T-helper 1 cell (primary cell): ENCODE results near the gene POU5F1.
A peak's percentile ranks its signal among the peaks of the same experiment; 100 is the strongest.
"Not testable (repeated sequence)": the region's sequence is repeated elsewhere in the genome, so short reads cannot be mapped to it uniquely, and the experiment has no call there.

Source experiments
- DNase-seq, 5 donors: peaks; one replicate each; pipeline ENCODE4 v3.0.0-alpha.2; 2012 to 2020
- total RNA-seq, 4 donors: gene quantifications; one replicate each; lab custom pipeline; 2026; lab: John Stamatoyannopoulos, UW

The POU5F1 gene
- 0 to 0.46 (median 0) reads per million in 4 donors for total RNA-seq

- no peak for DNase-seq
These were observed at the start of gene POU5F1 for GRCh38 chr6:31170600-31170881. Gene POU5F1 (minus strand): TSS chr6:31170682. CDS start chr6:31170620, 62 bp downstream.

DNA sequence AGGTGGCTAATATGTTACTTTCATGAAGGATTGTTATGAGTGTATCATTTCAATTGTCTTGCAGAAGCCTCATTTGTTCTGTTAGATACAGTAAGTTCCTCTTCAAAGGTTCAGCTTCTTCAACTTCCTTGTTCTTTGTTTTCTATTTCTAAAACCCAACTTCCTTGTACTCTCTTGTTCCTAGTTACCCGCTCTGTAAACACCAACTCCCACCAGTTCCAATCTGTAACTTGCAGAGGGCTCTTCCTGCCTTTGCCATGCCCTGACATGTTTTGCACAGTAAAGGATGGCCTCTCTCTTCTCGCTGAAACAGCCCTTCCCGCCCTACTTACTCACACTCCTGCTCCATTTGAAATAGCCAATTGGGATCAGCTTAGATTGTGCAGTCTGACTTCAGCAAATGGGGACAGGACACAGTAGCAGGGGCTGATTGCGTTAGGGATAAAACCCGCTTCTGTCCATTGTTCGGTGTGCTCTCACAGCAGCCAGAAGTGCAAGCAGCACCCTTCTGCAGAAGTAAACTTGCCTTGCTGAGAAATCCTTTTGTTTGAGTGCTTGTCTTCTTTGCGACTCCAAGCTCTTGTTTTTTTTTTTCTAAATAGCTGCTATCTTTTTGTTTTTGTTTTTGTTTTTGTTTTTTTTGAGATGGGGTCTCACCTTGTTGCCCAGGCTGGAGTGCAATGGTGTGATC is 45.9 kb upstream of the POU5F1 start:
- DNase-seq = no peak

GRCh38 chr6:31215216-31215615 is 44.7 kb upstream of the POU5F1 start:
- DNase-seq = not testable (repeated sequence)

DNA sequence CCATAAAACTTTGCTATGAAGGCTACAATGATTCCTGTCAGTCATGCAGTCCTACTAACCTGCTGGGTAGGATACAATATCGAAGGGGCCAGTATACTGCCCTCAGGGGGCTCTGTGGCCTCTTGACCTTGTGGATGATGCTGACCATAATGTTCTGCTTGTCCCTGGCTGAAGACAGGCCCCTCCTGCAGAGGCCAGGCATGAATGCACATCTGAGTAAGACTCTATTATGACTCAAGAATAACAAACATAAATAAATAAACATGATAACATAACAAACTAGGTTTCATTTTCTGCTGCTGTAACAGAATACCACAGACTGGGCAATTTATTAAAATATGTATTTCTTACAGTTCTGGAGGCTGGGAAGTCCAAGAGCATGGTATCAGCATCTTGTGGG is 44.0 kb upstream of the POU5F1 start:
- no peak for DNase-seq

DNA sequence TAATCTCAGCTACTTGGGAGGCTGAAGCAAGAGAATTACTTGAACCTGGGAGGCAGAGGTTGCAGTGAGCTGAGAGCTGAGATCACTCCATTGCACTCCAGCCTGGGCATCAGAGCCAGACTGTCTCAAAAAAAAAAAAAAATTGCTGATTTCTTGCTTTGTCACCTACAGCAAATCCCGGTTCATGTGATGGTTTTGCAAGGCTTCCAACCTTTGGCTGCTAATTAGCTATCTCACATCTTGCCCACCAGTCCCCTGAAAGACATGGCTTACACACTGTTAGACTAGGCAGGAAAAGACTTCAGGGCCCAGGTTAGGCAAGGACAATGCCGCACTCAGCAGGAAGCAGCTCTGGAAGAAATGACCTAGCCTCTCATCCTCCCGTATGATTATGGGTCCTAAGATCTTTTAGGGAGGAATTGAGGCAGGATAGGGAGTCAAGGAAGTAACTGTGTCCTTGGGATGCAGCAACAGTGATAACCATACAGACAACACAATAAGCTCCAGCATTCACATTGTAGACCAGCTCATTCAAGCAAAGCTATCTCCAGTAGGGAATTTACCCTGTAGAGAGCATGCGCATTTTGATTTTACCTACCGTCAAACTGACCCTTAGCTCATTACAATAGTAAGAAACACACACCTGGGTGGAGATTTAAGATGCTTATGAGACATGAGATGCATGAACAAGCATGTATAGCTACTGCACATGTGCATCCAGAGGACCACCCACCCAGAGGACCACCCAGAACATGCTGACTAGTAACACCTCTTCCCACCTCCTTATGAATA is 40.5 kb upstream of the POU5F1 start:
- DNase-seq = no peak

DNA sequence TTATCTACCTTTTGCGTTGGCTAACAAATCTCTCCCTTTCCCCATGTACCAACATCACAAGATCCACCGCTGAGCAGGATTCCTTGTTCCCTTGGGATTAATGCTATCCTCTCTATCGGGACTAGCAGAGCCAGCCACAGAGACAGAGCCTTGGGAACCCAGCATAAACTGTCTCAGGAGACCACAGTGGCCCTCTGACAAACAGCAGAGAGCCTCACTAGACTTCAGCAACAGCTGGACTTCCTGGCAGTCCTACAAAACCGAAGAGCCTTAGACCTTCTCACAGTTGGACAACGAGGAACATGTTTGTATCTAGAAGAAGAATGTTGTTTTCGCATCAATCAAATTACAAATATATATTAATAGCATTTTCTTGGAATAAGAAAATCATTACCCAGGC is 39.6 kb upstream of the POU5F1 start:
- DNase-seq = no peak

DNA sequence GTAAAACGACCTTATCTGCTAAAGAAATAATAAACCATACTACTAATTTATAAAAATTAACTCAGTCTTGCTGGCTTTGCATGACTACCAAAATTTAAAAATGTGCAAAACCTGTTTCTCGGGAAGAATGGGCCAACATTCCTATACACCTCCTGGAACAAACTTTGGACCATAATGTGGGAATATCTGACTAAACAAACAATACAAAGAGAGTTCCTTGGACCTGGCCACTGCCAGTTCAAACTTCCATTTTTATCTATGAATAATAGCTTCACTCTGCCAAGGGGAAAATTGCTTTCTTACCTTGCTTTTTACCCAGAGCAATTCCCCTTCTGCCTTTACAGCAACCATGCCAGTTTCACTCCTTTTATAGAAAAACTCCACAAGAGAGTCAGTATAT is 38.7 kb upstream of the POU5F1 start:
- DNase-seq = no peak

DNA sequence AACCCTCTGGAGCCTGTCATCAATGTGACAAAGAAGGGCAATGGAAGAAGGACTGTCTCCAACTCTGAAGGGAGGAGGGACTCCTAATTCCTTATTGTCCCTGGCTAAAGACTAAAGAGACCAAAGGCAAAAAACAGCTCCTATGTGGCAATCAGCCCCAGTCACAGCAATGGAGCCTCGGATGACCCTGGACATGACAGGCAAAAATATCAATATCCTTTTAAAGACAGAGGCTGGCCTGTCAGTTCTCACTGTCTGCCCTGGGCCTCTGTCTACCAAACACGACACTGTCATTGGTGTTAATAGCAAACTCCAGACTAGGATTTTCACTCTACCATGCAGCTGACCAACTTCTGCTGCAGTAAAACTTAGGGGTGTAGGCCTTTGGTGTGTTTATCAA is 38.0 kb upstream of the POU5F1 start:
- DNase-seq = no peak

- no peak for DNase-seq
These were observed 35.2 kb upstream of the POU5F1 start for GRCh38 chr6:31205638-31206037.

GRCh38 chr6:31204751-31205145 is 34.3 kb upstream of the POU5F1 start:
- no peak for DNase-seq

GRCh38 chr6:31203345-31203979 is 33.0 kb upstream of the POU5F1 start:
- peak in 4 of 5 donors; percentile 42 to 78 (median 50) for DNase-seq

- DNase-seq = peak in 1 of 5 donors; percentile 35
These were observed 32.0 kb upstream of the POU5F1 start for GRCh38 chr6:31202259-31203166.

GRCh38 chr6:31199105-31199452 is 28.6 kb upstream of the POU5F1 start:
- DNase-seq = not testable (repeated sequence)

GRCh38 chr6:31197559-31198305 is 27.2 kb upstream of the POU5F1 start:
- DNase-seq = peak; percentile 90 to 96 (median 94)

DNA sequence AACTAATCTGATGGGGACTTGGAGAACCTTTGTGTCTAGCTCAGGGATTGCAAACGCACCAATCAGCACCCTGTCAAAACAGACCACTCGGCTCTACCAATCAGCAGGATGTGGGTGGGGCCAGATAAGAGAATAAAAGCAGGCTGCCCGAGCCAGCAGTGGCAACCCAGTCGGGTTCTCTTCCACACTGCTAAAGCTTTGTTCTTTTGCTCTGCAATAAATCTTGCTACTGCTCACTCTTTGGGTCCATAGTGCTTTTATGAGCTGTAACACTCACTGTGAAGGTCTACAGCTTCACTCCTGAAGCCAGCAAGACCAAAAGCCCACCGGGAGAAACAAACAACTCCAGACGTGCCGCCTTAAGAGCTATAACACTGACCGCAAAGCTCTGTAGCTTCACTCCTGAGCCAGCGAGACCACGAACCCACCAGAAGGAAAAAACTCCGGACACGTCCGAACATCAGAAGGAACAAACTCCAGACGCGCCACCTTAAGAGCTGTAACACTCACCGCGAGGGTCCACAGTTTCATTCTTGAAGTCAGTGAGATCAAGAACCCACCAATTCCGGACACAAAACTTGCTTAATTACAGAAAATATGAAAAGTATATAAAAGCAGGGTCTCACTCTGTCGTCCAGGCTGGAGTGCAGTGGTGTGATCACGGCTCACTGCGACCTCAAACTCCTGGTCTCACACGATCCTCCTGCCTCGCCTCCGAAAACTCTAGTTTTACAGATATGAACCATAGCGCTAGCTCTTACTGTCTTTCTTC is 26.0 kb upstream of the POU5F1 start:
- DNase-seq = not testable (repeated sequence)

- not testable (repeated sequence) for DNase-seq
These were observed 25.0 kb upstream of the POU5F1 start for GRCh38 chr6:31195308-31195979.

DNA sequence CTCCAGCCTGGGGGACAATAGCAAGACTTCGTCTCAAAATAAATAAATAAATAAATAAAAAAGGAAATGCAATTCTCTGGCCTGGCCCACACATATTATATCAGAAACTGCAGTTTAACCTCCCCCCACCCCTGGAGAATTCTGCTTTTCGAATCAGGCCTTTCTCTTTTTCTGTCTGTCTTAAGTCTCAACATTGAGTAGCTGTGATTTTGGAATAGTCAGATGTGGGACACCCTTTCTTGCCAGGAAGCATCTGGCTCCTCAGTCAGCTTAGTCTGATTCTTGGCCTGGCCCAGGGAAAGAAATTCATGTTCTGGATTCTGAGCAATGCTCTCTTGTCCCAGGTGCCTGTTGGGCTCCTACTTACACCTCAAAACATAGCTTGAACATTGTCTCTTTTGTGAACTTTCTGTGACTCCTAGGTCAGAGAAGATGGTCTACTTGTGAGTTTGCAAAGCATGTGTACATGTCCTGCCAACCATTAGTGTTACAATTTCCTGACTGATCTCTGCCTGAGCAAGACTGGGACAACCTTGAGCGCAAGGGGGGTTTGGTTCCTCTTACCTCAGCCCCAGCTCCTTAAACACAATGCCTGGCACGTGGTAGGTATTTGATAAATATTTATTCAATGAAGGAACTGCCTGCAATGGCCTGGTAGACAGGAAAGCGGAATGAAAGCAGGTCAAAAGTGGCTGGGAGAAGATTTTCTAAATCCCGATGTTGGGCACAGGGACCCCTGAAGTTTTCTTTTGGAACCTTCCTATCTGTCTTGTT is 23.8 kb upstream of the POU5F1 start:
- DNase-seq = no peak

- no peak for DNase-seq
These were observed 22.7 kb upstream of the POU5F1 start for GRCh38 chr6:31193206-31193605.

DNA sequence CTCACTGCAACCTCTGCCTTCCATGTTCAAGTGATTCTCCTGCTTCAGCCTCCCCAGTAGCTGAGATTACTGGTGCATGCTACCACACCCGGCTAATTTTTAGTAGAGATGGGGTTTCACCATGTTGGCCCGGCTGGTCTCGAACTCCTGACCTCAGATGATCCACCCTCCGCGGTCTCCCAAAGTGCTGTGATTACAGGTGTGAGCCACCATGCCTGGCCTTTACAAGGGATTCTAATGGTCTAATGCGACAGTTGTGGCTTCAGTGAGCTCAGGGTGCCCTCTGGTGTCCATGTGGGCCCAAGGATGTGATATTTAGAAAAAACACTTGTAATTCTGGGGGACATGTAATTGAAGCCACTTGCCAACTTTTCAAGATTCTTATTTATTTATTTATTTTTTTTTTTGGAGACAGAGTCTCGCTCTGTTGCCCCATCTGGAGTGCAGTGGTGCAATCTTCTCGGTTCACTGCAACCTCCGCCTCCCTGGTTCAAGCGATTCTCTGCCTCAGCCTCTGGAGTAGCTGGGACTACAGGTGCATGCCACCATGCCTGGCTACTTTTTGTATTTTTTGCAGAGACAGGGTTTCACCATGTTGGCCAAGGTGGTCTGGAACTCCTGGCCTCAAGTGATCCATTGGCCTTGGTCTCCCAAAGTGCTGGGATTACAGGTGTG is 22.1 kb upstream of the POU5F1 start:
- DNase-seq = peak in 4 of 5 donors; percentile 15 to 64 (median 34)
